OCI-LY7 (cell line): ENCODE measurements around the gene HOXD8. TPM values are rescaled to one million over a fixed set of nuclear protein-coding genes. Genes with fewer than 3 reads are reported as not detected.

Experiments
- BruUV-seq: library from RNA; stranded (reverse); fragments of 400-500 nt; replicated peaks from 2 replicates; lab custom pipeline; 2021; lab: Mats Ljungman, UMichigan
- CTCF ChIA-PET: fragments of 300-600 bp; sonication (Branson Sonifier 250); formaldehyde crosslinking; loops from one replicate; lab custom pipeline; 2022; ENCODE audit warnings: antibody characterized with exemption; ENCODE audit not compliant: unreplicated experiment; lab: Charles Lee
- POLR2A ChIA-PET: fragments of 300-600 bp; sonication (Branson Sonifier 250); formaldehyde crosslinking; loops from one replicate; lab custom pipeline; 2022; ENCODE audit warnings: antibody characterized with exemption; lab: Charles Lee
- DNase-seq: peaks from one replicate; pipeline ENCODE4 v3.0.0-alpha.2; 2015; ENCODE audit warnings: low spot score
- H2AFZ ChIP-seq: fragments of 200-600 bp; sonication (generic), shearing (Covaris generic); 2 replicates; pipeline ENCODE4 v1.6.1; 2014; ENCODE audit warnings: mild to moderate bottlenecking, antibody characterized with exemption, low read length, moderate library complexity
- H3K27ac ChIP-seq: fragments of 200-600 bp; sonication (generic); 2 replicates; pipeline ENCODE4 v1.5.1; 2014; ENCODE audit warnings: mixed run types, low read depth, mild to moderate bottlenecking, moderate library complexity, low read length, inconsistent platforms; ENCODE audit not compliant: poor library complexity, severe bottlenecking
- H3K36me3 ChIP-seq: fragments of 200-600 bp; sonication (generic); 2 replicates; pipeline ENCODE4 v1.6.1; 2014; ENCODE audit warnings: mild to moderate bottlenecking, antibody characterized with exemption, low read length, moderate library complexity, mixed read lengths; ENCODE audit not compliant: insufficient read depth
- H3K4me1 ChIP-seq: fragments of 200-600 bp; sonication (generic); 2 replicates; pipeline ENCODE4 v1.5.1; 2014; ENCODE audit warnings: mild to moderate bottlenecking, low read length; ENCODE audit not compliant: insufficient read depth, poor library complexity, severe bottlenecking
- H3K4me2 ChIP-seq: fragments of 200-600 bp; sonication (generic); 2 replicates; pipeline ENCODE4 v1.6.1; 2014; ENCODE audit warnings: mild to moderate bottlenecking, low read length
- H3K4me3 ChIP-seq: fragments of 200-600 bp; sonication (generic); 2 replicates; pipeline ENCODE4 v1.5.1; 2014; ENCODE audit warnings: mild to moderate bottlenecking, low read depth, low read length; ENCODE audit not compliant: poor library complexity, severe bottlenecking
- H3K79me2 ChIP-seq: fragments of 200-600 bp; sonication (generic); 2 replicates; pipeline ENCODE4 v1.6.1; 2016; ENCODE audit warnings: low read depth, mild to moderate bottlenecking, low read length, moderate library complexity, mixed read lengths; ENCODE audit not compliant: insufficient read depth
- H3K9me2 ChIP-seq: fragments of 200-600 bp; sonication (generic); 2 replicates; pipeline ENCODE4 v1.6.1; 2016; ENCODE audit warnings: mild to moderate bottlenecking, low read length, mixed read lengths; ENCODE audit not compliant: insufficient read depth
- H3K9me3 ChIP-seq: fragments of 200-600 bp; sonication (generic); 2 replicates; pipeline ENCODE4 v1.6.1; 2014; ENCODE audit warnings: mild to moderate bottlenecking, mixed run types, low read length, mixed read lengths
- H4K20me1 ChIP-seq: fragments of 200-600 bp; sonication (generic); 2 replicates; pipeline ENCODE4 v1.6.1; 2014; ENCODE audit warnings: mild to moderate bottlenecking, antibody characterized with exemption, low read length, moderate library complexity, mixed read lengths; ENCODE audit not compliant: insufficient read depth
- EZH2phosphoT487 ChIP-seq: fragments of 200-600 bp; sonication (generic); IDR thresholded peaks from 2 replicates; pipeline ENCODE4 v1.6.1; 2018; ENCODE audit warnings: low read depth, borderline replicate concordance, mild to moderate bottlenecking, mixed run types, antibody characterized with exemption, low read length, moderate library complexity, mixed read lengths
- intact Hi-C: fragments of 100-400 bp; cut with micrococcal nuclease; formaldehyde crosslinking; loops from one replicate; pipeline ENCODE4 v1.10.0; 2022; ENCODE audit not compliant: unreplicated experiment
- total RNA-seq, 2 experiments: library from RNA; depleted of rRNA in 1 of 2; stranded (reverse); fragments of >200 nt in 1 of 2; shearing (Covaris generic) in 1 of 2; gene quantifications; 2 replicates each; pipeline ENCODE4 v1.2.3, GENCODE V29; 2014 to 2022
- TF ChIP-seq, protein P1 (sequence below): fragments of 200-600 bp; sonication (generic); conservative IDR thresholded peaks from 2 replicates; pipeline ENCODE4 v1.5.1; 2014; ENCODE audit warnings: mild to moderate bottlenecking, antibody characterized with exemption, low read length, moderate library complexity, mixed read lengths

HOXD8 gene
- total RNA-seq, 2 experiments from 2014 or later = not detected

GRCh38 chr2:176105730-176106580 lies 23.6 kb upstream of the HOXD8 start:
- no peaks in the 10 kb centered on the region for H3K9me3 ChIP-seq
- H3K4me1 ChIP-seq = no peaks in the 10 kb centered on the region
- ChIA-PET CTCF (no interaction called here), POLR2A (no interaction called here)
- TF ChIP-seq, protein P1, sequence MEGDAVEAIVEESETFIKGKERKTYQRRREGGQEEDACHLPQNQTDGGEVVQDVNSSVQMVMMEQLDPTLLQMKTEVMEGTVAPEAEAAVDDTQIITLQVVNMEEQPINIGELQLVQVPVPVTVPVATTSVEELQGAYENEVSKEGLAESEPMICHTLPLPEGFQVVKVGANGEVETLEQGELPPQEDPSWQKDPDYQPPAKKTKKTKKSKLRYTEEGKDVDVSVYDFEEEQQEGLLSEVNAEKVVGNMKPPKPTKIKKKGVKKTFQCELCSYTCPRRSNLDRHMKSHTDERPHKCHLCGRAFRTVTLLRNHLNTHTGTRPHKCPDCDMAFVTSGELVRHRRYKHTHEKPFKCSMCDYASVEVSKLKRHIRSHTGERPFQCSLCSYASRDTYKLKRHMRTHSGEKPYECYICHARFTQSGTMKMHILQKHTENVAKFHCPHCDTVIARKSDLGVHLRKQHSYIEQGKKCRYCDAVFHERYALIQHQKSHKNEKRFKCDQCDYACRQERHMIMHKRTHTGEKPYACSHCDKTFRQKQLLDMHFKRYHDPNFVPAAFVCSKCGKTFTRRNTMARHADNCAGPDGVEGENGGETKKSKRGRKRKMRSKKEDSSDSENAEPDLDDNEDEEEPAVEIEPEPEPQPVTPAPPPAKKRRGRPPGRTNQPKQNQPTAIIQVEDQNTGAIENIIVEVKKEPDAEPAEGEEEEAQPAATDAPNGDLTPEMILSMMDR = no peak
- no peak for TF ChIP-seq EZH2phosphoT487
- H4K20me1 ChIP-seq = no peaks in the 10 kb centered on the region
- H3K27ac ChIP-seq = no peak overlapping the region
- H3K9me2 ChIP-seq = no peaks in the 10 kb centered on the region
- no peak overlapping the region for H2AFZ ChIP-seq
- intact Hi-C loops = no loop called here
- no peaks in the 10 kb centered on the region for H3K36me3 ChIP-seq
- no TSS peak for BruUV-seq
- no peak overlapping the region for H3K4me3 ChIP-seq
- DNase-seq = no peak
- H3K4me2 ChIP-seq = no peak overlapping the region
- no peaks in the 10 kb centered on the region for H3K79me2 ChIP-seq

- no peaks in the 10 kb centered on the region for H3K9me2 ChIP-seq
- H2AFZ ChIP-seq = no peak within 1 kb of the TSS
- intact Hi-C loops = no loop called here
- no peaks in the 10 kb centered on the region for H3K36me3 ChIP-seq
- H3K4me3 ChIP-seq = no peak within 1 kb of the TSS
- ChIA-PET CTCF (no interaction called here), POLR2A (no interaction called here)
- H3K4me2 ChIP-seq = no peak within 1 kb of the TSS
- TF ChIP-seq EZH2phosphoT487 = no peak
- TF ChIP-seq, protein P1 = no peak
- H3K27ac ChIP-seq = no peak within 1 kb of the TSS
- no peaks in the 10 kb centered on the region for H3K9me3 ChIP-seq
- H3K79me2 ChIP-seq = no peaks in the 10 kb centered on the region
- no peaks in the 10 kb centered on the region for H3K4me1 ChIP-seq
- DNase-seq = no peak
- no peaks in the 10 kb centered on the region for H4K20me1 ChIP-seq
- BruUV-seq = no TSS peak
Measured at GRCh38 chr2:176106581-176107539, 22.6 kb upstream of the HOXD8 start, which contains the start of gene HOXD11. Gene HOXD11, plus strand, starts transcription at chr2:176107280. Its CDS starts 76 bp downstream, at chr2:176107356.
